ENCODE measurements around the gene CCDC78.

The CCDC78 gene

GRCh38 chr16:686459-687260, 39.6 kb downstream of the CCDC78 start:
- DNase-seq: no peak
- TF ChIP-seq POLR2A (IDR thresholded peaks at IDR 0.05; ENCODE audit: low read length) (no peak), GATA1 (IDR thresholded peaks at IDR 0.05; ENCODE audit: low read depth, low read length) (no peak)

- peak; percentile 64 for DNase-seq
Observed at GRCh38 chr16:685967-686366, 40.3 kb downstream of the CCDC78 start.

GRCh38 chr16:684961-685696, 41.1 kb downstream of the CCDC78 start:
- DNase-seq: peak in 1 of 2 experiments; percentile 30
- no peak for TF ChIP-seq GATA1 (IDR thresholded peaks at IDR 0.05; ENCODE audit: low read depth, low read length)
- no peak for TF ChIP-seq POLR2A (IDR thresholded peaks at IDR 0.05; ENCODE audit: low read length)

More at GRCh38 chr16:685967-686366, 40.3 kb downstream of the CCDC78 start:
- TF ChIP-seq GATA1 (IDR thresholded peaks at IDR 0.05; ENCODE audit: low read depth, low read length) (no peak), POLR2A (IDR thresholded peaks at IDR 0.05; ENCODE audit: low read length) (no peak)

GRCh38 chr16:684071-684794, 42.0 kb downstream of the CCDC78 start, which contains the start of gene JMJD8:
Gene JMJD8, minus strand, starts transcription at chr16:684334. Its CDS starts 15 bp downstream, at chr16:684319.
- TF ChIP-seq GATA1 (IDR thresholded peaks at IDR 0.05; ENCODE audit: low read depth, low read length) (no peak), POLR2A (IDR thresholded peaks at IDR 0.05; ENCODE audit: low read length) (peak; percentile 69)
- DNase-seq: peak; percentile 97 to 98

- DNase-seq: peak in 1 of 2 experiments; percentile 62
- TF ChIP-seq POLR2A (IDR thresholded peaks at IDR 0.05; ENCODE audit: low read length) (no peak), GATA1 (IDR thresholded peaks at IDR 0.05; ENCODE audit: low read depth, low read length) (no peak)
Observed at GRCh38 chr16:683396-684070, 42.7 kb downstream of the CCDC78 start.

- no peak for DNase-seq
Observed at GRCh38 chr16:682493-683395, 43.5 kb downstream of the CCDC78 start.

GRCh38 chr16:681746-682427, 44.4 kb downstream of the CCDC78 start:
- TF ChIP-seq GATA1 (IDR thresholded peaks at IDR 0.05; ENCODE audit: low read depth, low read length) (no peak), POLR2A (IDR thresholded peaks at IDR 0.05; ENCODE audit: low read length) (no peak)
- peak in 1 of 2 experiments; percentile 29 for DNase-seq

More at GRCh38 chr16:682493-683395, 43.5 kb downstream of the CCDC78 start:
- TF ChIP-seq POLR2A (IDR thresholded peaks at IDR 0.05; ENCODE audit: low read length): no peak
- no peak for TF ChIP-seq GATA1 (IDR thresholded peaks at IDR 0.05; ENCODE audit: low read depth, low read length)

- no peak for TF ChIP-seq GATA1 (IDR thresholded peaks at IDR 0.05; ENCODE audit: low read depth, low read length)
- DNase-seq: peak; percentile 65 to 68
Observed at GRCh38 chr16:680967-681745, 45.1 kb downstream of the CCDC78 start.

- TF ChIP-seq GATA1 (IDR thresholded peaks at IDR 0.05; ENCODE audit: low read depth, low read length) (no peak), POLR2A (IDR thresholded peaks at IDR 0.05; ENCODE audit: low read length) (no peak)
Observed at GRCh38 chr16:680625-680945, 45.7 kb downstream of the CCDC78 start.

GRCh38 chr16:679814-680624, 46.2 kb downstream of the CCDC78 start, which contains the start of gene STUB1:
Gene STUB1, plus strand, starts transcription at chr16:680410. Its CDS starts 116 bp downstream, at chr16:680526.
- peak; percentile 92 to 95 for DNase-seq
- TF ChIP-seq GATA1 (IDR thresholded peaks at IDR 0.05; ENCODE audit: low read depth, low read length): no peak
- TF ChIP-seq POLR2A (IDR thresholded peaks at IDR 0.05; ENCODE audit: low read length): peak; percentile 63

More at GRCh38 chr16:680625-680945, 45.7 kb downstream of the CCDC78 start:
- no peak for DNase-seq
